Smooth muscle cell of the umbilical artery (primary cell): Measurements from ENCODE around the gene KRT40. TPM values are rescaled to one million over a fixed set of nuclear protein-coding genes. Genes with fewer than 3 reads are reported as not detected.

Source experiments
- total RNA-seq: library from RNA; depleted of rRNA; stranded (reverse); fragments of >200 nt; gene quantifications from 2 replicates; pipeline ENCODE4 v1.2.3, GENCODE V29; 2014

The KRT40 gene
- total RNA-seq = not detected in 2 replicates

GRCh38 chr17:40984226-40984625, at the start of gene KRT40:
KRT40 (minus strand) TSS chr17:40984326; CDS start chr17:40984273, 53 bp downstream.

DNA sequence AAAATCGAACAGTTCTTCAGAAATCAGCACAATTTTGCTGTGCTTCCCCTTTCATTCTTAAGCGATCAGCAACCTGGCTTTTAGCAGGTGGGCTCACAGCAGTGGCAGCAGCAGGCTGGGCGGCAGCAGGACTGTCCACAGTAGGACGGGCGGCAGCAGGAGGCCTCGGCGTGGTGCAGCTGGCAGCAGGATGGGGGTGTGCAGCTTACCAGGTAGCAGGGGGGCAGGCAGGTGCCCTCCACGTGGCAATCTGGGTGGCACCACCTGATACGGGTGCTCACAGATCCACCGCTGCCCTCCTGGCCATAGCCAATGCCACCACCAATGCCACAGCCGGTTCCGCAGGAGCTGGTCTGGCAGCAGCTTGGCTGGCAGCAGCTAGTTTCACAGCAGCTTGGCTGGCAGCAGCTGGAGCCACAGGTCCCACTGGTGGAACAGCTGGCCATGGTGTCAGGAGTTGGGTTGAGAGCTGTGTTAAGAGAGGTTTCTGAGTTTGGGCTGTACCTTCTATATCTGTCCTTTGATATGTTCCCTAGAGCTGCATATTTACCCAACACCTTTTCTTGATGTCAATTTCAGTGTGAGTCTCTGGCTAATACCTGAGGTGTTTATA, 45.6 kb upstream of the KRT40 start, which contains the start of gene KRTAP1-4:
Gene KRTAP1-4, minus strand, starts transcription at position 563 of the 613 bp plus-strand sequence. Its CDS starts 117 bp downstream, at position 446.

GRCh38 chr17:41026715-41027471, 42.8 kb upstream of the KRT40 start, which contains the start of gene KRTAP1-5:
KRTAP1-5 (minus strand) TSS chr17:41027208; CDS start chr17:41027155, 53 bp downstream.

GRCh38 chr17:41008811-41009210, 24.7 kb upstream of the KRT40 start, which contains the start of gene KRTAP3-1:
KRTAP3-1 (minus strand) TSS chr17:41009128; CDS start chr17:41009074, 54 bp downstream.

DNA sequence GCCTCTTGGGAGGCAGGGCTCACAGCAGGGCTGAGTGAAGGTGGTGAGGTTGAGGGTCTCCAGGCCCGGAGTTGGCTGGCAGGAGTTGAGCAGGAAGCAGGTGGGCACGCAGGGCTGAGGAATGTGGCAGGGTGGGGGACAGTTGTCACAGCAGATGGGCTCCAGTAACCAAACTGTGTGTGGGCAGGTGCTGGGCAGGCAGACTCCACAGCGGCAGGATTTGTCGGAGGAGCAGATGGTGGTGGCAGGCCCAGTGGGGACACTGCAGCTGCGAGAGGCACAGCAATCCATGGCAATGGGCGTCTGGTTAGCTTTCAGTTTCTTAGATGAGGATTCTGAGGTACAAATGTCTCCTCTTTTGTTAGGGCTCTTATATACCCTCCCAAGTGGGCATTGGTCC, 15.4 kb upstream of the KRT40 start, which contains the start of gene KRTAP3-2:
Gene KRTAP3-2, minus strand, starts transcription at position 344 of the 400 bp plus-strand sequence. Its CDS starts 53 bp downstream, at position 291.

DNA sequence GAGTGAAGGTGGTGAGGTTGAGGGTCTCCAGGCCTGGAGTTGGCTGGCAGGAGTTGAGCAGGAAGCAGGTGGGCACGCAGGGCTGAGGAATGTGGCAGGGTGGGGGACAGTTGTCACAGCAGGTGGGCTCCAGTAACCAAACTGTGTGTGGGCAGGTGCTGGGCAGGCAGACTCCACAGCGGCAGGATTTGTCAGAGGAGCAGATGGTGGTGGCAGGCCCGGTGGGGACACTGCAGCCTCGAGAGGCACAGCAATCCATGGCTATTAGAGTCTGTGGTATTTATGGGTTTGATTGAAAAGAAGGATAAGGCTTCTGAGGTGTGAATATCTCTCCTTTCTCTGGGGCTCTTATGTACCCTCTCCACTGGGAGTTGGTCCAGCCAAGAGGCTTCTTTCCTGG, 9.7 kb upstream of the KRT40 start, which contains the start of gene KRTAP3-3:
Gene KRTAP3-3, minus strand, starts transcription at position 326 of the 400 bp plus-strand sequence. Its CDS starts 67 bp downstream, at position 259.

DNA sequence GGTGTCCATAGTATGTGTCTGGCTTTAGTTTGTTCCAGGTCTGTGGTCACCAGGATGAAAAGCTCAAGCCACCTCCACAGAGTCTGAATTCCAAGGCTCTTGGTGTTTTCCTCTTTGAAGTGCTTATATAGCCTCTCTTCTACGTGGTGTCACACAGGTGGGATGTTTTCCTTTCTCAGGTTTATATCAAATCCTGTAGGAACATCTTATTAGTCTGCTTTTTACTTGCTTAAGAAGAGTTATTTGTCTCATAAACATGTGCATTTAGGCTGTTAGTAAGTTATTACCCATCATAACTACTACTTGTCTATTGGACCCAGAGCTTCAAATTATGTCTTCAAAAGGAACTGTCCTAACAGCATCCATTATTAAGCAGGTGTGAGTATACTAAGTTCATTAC, 17.3 kb downstream of the KRT40 start, which contains the start of gene KRT39:
Gene KRT39, minus strand, starts transcription at position 101 of the 400 bp plus-strand sequence. Its CDS starts 92 bp downstream, at position 9.

GRCh38 chr17:40937384-40937819, 46.7 kb downstream of the KRT40 start, which contains the start of gene KRT23:
KRT23 (minus strand) TSS chr17:40937646; CDS start chr17:40936603, 1,043 bp downstream.

Other genes with a start within 250 kb of the KRT40 start
- gene KRT25, start 229.0 kb downstream of the KRT40 start, total RNA-seq = not detected in 2 replicates
- gene KRT26, start 212.1 kb downstream of the KRT40 start, total RNA-seq = not detected in 2 replicates
- not detected in 2 replicates for gene KRT27, start 201.8 kb downstream of the KRT40 start, total RNA-seq
- not detected in 2 replicates for gene KRT28, start 184.4 kb downstream of the KRT40 start, total RNA-seq
- 4.3 and 6.5 TPM in 2 replicates for gene KRT10, start 161.7 kb downstream of the KRT40 start, total RNA-seq
- gene KRT12, start 117.1 kb downstream of the KRT40 start, total RNA-seq = not detected in 2 replicates
- gene KRT20, start 99.1 kb downstream of the KRT40 start, total RNA-seq = not detected in 2 replicates
- 0.28 TPM in 1 of 2 replicates, not detected in the other for gene KRT23, start 46.7 kb downstream of the KRT40 start, total RNA-seq
- not detected in 2 replicates for gene KRT39, start 17.4 kb downstream of the KRT40 start, total RNA-seq
- gene KRTAP3-3, start 9.8 kb upstream of the KRT40 start, total RNA-seq = not detected in 2 replicates
- gene KRTAP3-2, start 15.6 kb upstream of the KRT40 start, total RNA-seq = not detected in 2 replicates
- gene KRTAP3-1, start 24.8 kb upstream of the KRT40 start, total RNA-seq = not detected in 2 replicates
- 0.23 and 0.30 TPM in 2 replicates for gene KRTAP1-5, start 42.9 kb upstream of the KRT40 start, total RNA-seq
- not detected in 2 replicates for gene KRTAP1-4, start 45.9 kb upstream of the KRT40 start, total RNA-seq
- not detected in 2 replicates for gene KRTAP1-3, start 50.5 kb upstream of the KRT40 start, total RNA-seq
- gene KRTAP1-1, start 57.1 kb upstream of the KRT40 start, total RNA-seq = not detected in 2 replicates
- not detected in 2 replicates for gene KRTAP2-1, start 63.0 kb upstream of the KRT40 start, total RNA-seq
- not detected in 2 replicates for gene KRTAP2-2, start 70.9 kb upstream of the KRT40 start, total RNA-seq
- 0.65 TPM in 1 of 2 replicates, not detected in the other for gene KRTAP2-3, start 75.8 kb upstream of the KRT40 start, total RNA-seq
- gene KRTAP2-4, start 81.6 kb upstream of the KRT40 start, total RNA-seq = not detected in 2 replicates
- not detected in 2 replicates for gene KRTAP4-7, start 99.8 kb upstream of the KRT40 start, total RNA-seq
- not detected in 2 replicates for gene KRTAP4-8, start 113.8 kb upstream of the KRT40 start, total RNA-seq
- gene KRTAP4-16, start 117.9 kb upstream of the KRT40 start, total RNA-seq = not detected in 2 replicates
- gene KRTAP4-9, start 121.1 kb upstream of the KRT40 start, total RNA-seq = not detected in 2 replicates
- not detected in 2 replicates for gene KRTAP4-11, start 134.0 kb upstream of the KRT40 start, total RNA-seq
- not detected in 2 replicates for gene KRTAP4-12, start 139.9 kb upstream of the KRT40 start, total RNA-seq
- gene KRTAP4-6, start 156.2 kb upstream of the KRT40 start, total RNA-seq = not detected in 2 replicates
- gene KRTAP4-5, start 165.5 kb upstream of the KRT40 start, total RNA-seq = not detected in 2 replicates
- not detected in 2 replicates for gene KRTAP4-4, start 176.4 kb upstream of the KRT40 start, total RNA-seq
- not detected in 2 replicates for gene KRTAP4-3, start 183.9 kb upstream of the KRT40 start, total RNA-seq
- not detected in 2 replicates for gene KRTAP4-2, start 193.9 kb upstream of the KRT40 start, total RNA-seq
- not detected in 2 replicates for gene KRTAP4-1, start 200.6 kb upstream of the KRT40 start, total RNA-seq
- gene KRTAP9-1, start 205.6 kb upstream of the KRT40 start, total RNA-seq = not detected in 2 replicates
- gene KRTAP9-2, start 242.3 kb upstream of the KRT40 start, total RNA-seq = not detected in 2 replicates
- gene KRTAP9-3, start 248.1 kb upstream of the KRT40 start, total RNA-seq = not detected in 2 replicates